NCI-H1417 (cell line): ENCODE results near the gene POLR2L.

Experiments used
- DNase-seq, 3 experiments: peaks; one replicate each; lab custom pipeline; 2025; lab: John Stamatoyannopoulos, UW

The POLR2L gene

DNA sequence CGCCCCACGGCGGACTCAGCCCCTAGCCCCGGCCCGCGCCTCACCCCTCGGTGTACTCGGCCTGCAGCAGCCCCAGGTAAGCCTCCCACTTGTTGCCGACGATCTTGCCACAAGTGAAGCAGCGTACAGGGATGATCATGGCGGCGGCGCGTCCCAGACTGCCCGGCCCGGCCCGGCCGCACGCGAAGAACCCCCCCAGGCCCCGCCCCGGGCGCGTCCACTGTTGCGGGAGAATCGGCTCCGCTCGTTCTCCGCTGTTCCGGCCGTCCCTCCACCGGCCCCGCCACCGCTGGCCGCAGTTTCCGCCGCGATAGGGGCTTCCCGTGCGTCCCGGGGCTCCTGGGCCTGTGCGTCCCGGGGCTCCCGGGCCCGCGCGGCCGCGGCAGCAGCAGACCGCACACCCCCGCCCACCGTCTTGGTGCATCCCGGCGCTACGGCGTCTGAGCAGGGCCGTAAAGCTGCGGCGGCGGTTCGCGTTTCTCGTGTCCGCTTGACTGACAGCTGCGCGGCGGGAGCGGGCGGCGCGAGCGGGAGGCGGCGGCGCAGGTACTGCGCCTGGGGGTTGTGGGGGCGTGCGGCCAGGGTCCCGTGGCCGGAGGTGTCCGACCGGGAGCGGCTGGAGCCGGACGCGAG, at the start of gene POLR2L, which contains the start of gene TSPAN4:
POLR2L (minus strand) TSS at position 160 of the 633 bp plus-strand sequence; CDS start at position 139, 21 bp downstream.
TSPAN4 (plus strand) TSS at position 483 of the 633 bp plus-strand sequence. CDS start 7,453 bp downstream, outside the sequence.
- DNase-seq = peak; percentile 90 to 94 (median 92)

DNA sequence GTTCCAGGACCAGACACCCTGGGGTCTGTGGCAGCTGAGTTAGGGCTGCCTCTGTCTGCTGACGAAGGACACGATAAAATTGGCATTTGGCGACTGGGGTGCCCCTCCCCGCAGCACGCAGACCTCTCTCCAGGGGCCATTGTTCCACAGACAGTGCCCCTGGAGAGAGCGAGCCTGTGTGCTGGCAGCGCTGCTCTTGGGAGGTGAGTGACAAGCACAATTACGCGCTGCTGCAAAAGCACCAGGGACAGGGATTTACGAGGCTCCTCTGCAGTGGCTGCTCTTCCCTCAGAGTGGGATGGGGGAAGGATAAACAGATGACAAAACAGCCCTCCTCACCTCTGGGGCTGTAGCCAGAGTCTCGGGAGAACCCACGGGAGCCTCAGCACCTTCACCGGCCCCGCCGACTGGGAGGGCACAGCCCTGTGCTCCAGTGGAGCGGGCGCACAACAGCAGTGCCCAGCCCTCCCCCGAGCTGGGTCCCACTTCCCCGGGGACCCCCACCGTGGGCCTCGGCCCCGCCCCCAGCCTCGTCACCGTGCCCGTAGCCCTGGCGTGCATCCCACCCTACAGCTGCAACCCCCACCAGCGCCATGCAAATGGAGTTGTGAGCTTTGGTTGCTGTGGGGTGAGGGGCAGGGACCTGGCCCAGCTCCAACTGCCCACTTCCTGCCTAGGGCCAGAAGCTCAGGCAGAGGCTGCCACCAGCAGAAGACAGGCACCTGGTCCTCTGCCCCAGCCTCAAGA, 48.6 kb upstream of the POLR2L start:
- peak in 2 of 3 experiments; percentile 71 to 84 for DNase-seq

DNA sequence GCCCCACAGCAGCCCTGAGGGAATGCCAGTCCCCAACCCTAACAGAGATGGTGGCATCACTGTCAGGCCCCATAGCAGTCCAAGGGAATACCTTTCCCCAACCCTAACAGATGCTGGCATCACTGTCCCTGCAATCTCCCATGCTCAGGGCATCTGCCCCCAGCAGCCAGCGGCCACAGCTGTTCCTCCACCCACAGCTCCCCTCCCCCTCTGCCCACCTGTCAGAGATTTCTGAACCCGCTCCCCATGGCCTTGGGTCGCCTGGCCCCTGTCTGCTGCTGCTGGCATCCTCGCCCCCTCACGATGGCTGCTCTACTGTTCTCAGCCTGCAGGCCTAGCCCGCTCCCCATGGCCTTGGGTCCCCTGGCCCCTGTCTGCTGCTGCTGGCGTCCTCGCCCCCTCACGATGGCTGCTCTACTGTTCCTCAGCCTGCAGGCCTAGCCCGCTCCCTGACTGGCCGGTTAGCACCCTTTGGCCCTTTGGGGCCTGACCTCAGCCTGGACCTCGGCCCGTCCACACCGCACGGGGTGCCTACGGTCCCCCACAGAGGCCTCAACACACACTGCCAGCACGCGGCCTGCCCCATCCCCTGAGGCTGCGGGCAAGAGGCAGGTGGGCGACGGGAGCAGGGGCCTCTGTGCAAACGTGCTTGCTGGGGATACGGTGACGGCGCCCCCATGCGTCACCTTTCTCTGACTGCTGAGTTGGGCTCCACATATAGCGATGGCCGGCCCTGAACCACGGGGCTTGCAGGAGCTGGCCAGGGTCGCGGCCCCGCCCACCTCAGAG, 47.6 kb upstream of the POLR2L start:
- no peak for DNase-seq

DNA sequence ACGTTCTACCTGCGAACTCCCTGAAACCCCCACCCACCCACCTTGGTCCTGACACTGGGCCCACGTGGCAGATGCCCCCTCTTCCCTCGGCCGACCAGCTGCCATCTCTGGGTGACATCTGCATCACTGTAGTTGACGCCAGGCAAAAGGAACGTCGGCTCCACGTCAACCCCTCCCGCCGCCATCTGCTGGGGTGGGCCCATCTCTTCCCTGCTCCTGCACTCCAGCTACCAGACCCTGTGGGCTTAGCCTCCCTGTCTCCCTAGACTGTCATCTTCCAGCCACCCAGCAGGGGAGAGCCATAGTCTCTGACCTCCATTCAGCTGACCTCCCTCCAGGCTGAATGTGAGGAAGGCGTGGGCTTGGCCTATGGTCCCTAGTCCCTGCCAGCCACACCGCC, 46.9 kb upstream of the POLR2L start:
- no peak for DNase-seq

- DNase-seq = no peak
These were observed 46.2 kb upstream of the POLR2L start for GRCh38 chr11:888310-889212.

- no peak for DNase-seq
These were observed 45.3 kb upstream of the POLR2L start for GRCh38 chr11:887589-887988.

GRCh38 chr11:886568-886967, 44.2 kb upstream of the POLR2L start:
- no peak for DNase-seq

GRCh38 chr11:884578-885070, 42.3 kb upstream of the POLR2L start:
- no peak for DNase-seq

DNA sequence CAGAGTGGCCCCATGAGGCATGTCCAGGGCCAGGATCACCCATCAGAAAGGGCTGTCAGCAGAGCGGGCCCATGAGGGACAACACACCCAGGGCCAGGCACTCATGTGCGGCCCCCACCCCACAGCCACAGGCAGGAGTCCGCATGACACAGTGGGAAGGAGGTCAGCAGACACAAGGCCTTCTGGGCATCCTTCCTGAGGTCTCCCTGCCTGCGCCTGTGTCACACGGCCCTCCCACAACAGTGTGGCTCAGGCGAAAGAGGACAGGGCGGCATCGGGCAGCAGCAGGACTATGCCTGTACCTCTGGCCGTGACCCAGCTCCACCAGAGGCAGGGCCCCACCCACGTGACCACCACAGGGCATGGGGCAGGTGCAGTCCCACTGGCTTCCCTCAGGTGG, 41.2 kb upstream of the POLR2L start:
- DNase-seq = no peak

GRCh38 chr11:882596-882995, 40.3 kb upstream of the POLR2L start:
- DNase-seq = no peak

- DNase-seq = no peak
These were observed 38.1 kb upstream of the POLR2L start for GRCh38 chr11:880447-880846.

GRCh38 chr11:877565-877964, 35.2 kb upstream of the POLR2L start:
- DNase-seq = peak in 2 of 3 experiments; percentile 12 to 31

DNA sequence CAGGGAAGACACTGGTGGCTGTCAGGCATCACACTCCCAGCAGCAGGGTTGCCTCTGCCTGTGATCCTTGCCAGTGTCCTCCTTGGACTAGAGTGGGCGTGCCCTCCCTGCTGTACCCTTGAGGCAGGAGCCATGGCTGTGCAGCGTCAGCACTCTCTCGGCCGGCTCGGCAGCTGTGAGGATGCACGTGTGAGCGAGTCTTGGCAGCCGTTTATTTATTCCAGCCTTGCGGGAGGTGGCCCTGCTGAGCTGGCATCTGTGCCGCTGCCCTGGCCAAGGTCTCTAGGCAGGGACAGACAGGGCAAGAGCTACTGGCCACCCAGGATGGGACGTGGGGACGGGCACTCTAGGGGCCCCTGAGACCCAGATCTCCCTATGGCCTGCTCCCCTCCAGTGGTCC, 34.2 kb upstream of the POLR2L start:
- DNase-seq = peak in 2 of 3 experiments; percentile 38 to 74

- DNase-seq = no peak
These were observed 33.5 kb upstream of the POLR2L start for GRCh38 chr11:875769-876301.

DNA sequence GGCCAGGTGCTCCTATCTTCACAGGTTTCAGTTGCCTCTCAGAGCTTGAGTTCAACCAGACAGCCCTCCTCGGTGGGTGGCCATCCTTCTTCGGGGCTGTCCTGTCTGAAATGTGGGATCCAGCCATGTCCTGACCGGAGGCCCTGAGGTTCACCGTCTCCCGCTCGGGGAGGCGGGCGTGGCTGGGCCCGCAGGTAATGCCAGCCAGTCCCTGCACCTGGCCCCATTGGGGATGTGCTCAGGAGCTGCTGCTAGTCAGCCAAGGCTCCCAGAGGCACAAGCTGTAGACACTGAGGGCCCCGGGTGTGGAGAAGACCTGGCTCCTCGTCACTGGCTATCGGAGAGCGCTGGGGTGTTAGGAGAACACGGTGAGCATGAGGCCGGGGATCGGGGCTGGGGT, 32.9 kb upstream of the POLR2L start:
- DNase-seq = no peak

- no peak for DNase-seq
These were observed 31.4 kb upstream of the POLR2L start for GRCh38 chr11:873706-874105.

DNA sequence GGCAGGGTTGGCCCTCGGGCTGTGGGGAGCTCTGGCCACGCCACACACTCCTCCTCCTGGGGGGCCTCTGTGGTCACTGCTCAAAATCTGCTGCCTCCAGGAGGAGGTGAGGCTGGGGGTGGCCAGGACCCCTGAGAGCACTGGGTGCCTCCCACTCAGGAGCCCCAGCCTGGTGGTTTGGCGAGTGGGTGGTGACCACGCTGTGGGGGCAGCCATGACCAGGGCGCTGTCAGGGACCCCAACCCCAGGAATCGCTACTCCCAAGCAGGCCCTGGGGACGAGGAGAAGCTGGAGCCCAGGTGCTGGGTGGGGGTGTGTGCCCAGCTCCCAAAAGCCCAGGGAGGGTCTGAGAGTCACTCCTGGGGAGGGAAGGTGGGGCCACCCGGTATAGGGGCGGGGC, 30.5 kb upstream of the POLR2L start:
- DNase-seq = no peak

GRCh38 chr11:871472-871871, 29.1 kb upstream of the POLR2L start:
- no peak for DNase-seq

GRCh38 chr11:870418-870817, 28.1 kb upstream of the POLR2L start:
- DNase-seq = no peak

DNA sequence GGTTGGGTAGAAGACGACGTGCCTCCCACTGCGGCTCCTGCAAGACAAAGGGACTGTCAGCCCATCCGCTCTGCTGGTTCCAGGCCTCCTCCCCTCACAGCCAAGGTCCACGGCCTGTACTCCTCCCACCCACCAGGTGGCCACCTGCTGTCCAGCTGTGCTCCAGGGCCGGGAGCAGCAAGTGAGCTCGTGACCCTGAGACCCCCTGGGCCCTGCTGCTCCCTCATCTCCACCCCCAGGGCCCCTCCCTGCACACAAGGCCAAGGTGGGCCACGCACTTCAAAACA, 27.7 kb upstream of the POLR2L start:
- peak in 1 of 3 experiments; percentile 20 for DNase-seq

GRCh38 chr11:869399-870126, 27.2 kb upstream of the POLR2L start:
- no peak for DNase-seq
